HT1080 (cell line): ENCODE data around the gene CST4. TPM values are rescaled to one million over a fixed set of nuclear protein-coding genes. Genes with fewer than 3 reads are reported as not detected.
A peak's percentile ranks its signal among the peaks of the same experiment; 100 is the strongest.
"Not testable (repeated sequence)": the region's sequence is repeated elsewhere in the genome, so short reads cannot be mapped to it uniquely, and the experiment has no call there.

ENCODE experiments used
- DNase-seq: peaks from one replicate; pipeline ENCODE4 v3.0.0-alpha.2; 2015; ENCODE audit warnings: low read depth
- total RNA-seq: library from RNA; depleted of rRNA; stranded (reverse); fragments of >200 nt; shearing (Covaris generic); gene quantifications from 2 replicates; pipeline ENCODE4 v1.2.3, GENCODE V29; 2014

The CST4 gene
- total RNA-seq, 1 experiment from 2014 or later = not detected

GRCh38 chr20:23689399-23689690 is 507 bp upstream of the CST4 start:
- DNase-seq = no peak

GRCh38 chr20:23687986-23688385 is 852 bp downstream of the CST4 start:
- no peak for DNase-seq

GRCh38 chr20:23686046-23686750 is 2.6 kb downstream of the CST4 start:
- no peak for DNase-seq

DNA sequence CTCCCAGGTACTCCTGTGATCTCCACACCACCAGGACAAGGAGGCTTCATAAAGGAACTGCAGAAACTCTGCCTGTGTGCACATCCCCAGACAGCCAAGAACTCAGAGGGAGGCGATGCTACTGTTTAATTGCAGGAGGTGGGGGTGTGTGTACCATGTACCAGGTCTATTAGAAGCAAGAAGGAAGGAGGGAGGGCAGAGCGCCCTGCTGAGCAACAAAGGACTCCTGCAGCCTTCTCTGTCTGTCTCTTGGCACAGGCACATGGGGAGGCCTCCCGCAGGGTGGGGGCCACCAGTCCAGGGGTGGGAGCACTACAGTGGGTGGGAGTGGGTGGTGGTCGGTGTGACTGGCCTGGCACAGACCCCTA is 3.3 kb downstream of the CST4 start:
- DNase-seq = not testable (repeated sequence)

GRCh38 chr20:23684261-23684660 is 4.6 kb downstream of the CST4 start:
- no peak for DNase-seq

- DNase-seq = no peak
Observed at GRCh38 chr20:23683807-23684206, 5.0 kb downstream of the CST4 start.

DNA sequence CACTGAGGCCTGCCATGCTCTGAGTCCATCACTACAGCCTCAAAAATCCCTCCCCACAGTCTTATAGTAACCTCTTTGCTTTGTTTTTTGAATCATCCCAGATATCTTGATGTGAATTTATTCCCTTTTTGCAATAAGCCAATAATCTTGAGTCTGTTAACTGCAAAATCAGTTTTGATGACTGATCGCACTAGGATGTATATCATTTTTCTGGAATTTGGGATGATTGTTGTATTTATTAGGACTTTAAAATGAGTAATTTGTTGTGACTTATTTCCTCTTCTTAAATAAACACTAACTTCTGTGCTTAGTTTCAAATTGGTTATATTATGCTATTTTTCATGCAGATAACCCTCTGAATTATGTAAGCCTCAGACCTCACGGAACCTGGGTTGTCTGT is 5.6 kb downstream of the CST4 start:
- DNase-seq = no peak

- no peak for DNase-seq
Observed at GRCh38 chr20:23680146-23680545, 8.7 kb downstream of the CST4 start.

DNA sequence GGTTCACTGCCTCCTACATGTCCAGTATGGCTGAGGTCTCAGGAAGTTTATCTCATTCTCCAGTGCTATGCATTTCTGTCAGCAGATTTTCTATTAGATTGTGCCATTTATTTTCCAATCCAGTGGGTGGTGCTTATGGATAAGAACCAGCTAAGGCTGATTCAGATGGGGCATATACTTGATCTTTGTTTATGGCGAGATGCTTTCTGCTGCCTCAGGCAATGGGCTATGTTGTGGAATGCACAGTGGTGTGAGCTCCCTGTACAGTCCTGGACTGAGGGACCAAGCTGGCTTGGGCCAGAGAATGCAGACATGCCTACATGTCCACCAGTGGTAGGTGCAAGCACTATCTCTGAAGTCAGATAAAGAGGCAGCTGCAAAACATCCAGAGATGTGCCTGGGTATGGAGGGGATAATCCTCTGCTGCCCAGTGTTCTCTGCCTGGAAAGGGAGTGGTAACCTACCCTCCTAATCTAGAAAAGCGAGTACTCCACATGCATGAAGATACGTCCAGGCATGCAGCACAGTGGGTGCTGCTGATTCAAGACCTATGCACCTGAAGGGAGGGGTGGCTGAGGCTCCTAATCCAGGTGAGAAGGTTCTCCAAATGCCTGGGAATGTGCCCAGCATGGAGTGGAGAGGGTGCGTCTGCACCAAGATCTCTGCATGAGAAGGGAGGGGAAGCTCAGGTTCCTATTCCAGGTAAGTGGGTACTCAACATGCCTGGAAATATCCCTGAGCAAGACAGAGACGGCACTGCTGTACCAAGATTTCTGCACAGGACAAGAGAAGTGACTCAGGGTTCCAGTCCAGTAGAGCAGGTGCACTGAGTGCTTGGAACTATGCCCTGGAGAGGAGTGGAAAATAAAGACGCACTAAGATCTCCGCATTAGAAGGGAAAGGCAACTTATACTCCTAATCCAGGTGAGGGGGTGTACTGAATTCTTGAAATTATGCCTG is 9.4 kb downstream of the CST4 start:
- no peak for DNase-seq

DNA sequence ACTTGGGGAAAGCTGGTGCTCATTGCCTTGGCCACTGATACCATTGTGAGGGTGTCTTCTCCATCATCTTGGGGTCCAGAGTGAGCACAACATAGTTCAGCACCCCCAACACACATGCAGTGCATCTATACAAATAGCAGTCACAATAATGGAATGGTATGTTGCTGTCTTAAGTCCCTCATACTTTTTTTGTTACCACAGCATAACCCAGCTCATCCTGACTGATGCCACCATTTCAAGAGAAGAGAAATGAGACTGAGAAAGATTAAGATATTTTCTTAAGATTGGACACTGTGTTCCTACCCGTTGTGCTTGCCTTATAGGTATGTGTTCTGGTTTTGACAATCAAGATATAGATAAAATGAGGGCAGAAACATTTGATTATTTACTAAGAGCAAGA is 15.6 kb downstream of the CST4 start:
- DNase-seq = no peak

- no peak for DNase-seq
Observed at GRCh38 chr20:23672158-23672557, 16.7 kb downstream of the CST4 start.

DNA sequence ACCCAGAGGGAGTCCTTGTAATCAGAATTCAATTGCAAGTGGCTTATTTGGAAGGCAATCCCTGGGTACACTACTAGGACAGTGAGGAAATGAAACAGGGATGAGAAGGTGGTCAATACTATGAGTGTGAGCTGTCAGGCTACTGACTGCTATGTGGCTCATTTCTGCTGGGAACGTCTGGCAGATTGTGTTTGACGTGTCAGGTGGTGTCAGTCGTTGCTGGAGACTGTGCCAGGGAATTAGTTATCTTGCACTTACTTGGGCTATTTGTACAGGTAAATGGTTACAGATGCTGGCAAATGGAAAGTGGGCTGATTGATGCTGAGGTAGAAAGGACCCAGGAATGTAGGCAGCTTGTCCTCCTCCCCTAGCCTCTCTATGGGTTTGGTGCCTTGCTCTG is 17.4 kb downstream of the CST4 start:
- DNase-seq = no peak

DNA sequence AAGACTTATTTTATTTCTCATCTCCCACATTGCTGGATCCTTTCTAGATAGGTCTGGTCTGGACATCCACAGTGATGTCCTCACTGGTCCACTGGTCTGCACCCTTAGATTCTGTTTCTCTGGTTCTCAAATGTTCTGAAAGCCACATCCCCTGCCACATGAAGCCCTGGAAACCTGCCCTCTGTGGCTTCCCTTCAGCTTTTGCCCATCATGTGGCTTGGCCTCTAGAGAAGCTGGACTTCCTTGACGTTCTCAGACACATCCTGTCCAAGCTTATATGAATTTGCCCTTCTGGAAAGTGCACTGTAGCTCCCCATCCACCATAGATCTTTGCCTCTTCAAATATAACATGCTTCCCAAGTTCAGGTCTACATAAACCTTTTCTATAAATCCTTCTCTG is 18.5 kb downstream of the CST4 start:
- DNase-seq = no peak

DNA sequence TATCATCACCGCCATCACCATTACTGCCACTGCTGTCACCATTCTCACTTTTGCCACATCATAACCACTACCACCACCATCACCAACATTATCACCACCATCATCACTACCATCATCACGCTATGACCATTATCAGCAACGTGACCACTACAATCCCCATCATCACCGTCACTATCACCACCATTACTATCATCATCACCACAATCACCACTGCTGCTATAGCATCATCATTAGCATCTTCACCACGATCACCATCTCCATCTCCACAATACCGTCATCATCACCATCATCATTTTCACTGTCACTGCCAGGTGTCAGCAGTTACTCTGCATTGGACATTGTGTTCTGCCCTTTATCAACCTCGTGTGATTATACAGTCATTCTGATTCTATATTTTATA is 19.0 kb downstream of the CST4 start:
- no peak for DNase-seq

DNA sequence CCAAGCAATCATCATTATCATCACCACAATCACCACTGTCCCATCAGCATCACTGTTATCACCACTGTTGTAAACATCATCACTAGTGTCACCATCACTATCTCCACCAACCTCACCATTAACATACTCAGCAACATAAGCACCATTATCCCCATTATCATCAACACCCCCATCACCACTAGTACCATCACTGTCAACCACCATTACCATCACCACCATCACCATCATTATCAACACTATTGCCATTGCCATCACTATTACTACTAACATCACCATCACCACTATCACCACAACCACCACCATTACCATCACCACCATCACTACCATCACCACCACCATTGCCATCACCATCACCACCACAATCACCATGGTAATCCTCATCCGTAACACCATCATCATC is 19.5 kb downstream of the CST4 start:
- no peak for DNase-seq

DNA sequence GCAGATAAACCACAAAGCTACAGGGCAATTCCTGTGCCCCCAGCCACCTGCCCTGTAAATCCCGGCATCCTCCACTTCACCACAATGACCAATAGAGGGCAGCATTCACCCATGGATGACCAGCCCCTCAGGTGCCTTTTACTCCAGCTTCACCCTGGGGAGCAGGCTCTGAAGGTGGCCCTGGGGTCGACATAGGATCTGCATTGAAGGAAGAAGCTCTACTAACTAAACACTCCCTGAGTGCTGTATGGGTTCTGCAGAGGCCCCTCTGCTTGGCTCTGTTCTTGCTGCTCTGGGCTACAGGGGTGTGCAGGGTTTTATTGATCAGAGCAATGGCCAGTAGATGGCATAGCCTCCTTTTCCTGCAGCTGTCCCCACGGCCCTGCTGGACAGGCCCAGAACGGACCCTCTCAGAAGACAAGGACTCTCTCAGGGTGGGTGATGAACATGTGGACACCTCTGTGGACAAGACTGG is 20.3 kb downstream of the CST4 start:
- peak; percentile 51 for DNase-seq

DNA sequence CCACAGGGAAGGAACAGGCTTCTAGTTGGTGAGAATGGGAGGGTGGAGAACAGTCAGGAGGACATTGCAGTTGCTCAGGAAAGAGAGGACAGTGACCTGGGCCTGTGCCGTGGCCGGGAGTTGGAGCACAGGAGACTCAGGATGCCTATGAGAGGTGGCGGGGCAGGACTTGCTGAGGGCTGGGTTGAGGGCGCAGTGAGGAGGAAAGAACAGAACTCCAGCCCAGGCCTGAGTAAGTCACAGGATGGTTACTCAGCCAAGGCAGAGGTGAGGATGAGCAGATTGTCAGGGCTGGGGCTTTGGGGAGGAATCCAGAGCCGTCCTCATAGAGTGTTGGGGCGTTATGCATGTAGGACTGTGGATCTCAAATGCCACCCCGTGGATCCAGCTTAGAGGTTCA is 21.2 kb downstream of the CST4 start:
- DNase-seq = no peak

DNA sequence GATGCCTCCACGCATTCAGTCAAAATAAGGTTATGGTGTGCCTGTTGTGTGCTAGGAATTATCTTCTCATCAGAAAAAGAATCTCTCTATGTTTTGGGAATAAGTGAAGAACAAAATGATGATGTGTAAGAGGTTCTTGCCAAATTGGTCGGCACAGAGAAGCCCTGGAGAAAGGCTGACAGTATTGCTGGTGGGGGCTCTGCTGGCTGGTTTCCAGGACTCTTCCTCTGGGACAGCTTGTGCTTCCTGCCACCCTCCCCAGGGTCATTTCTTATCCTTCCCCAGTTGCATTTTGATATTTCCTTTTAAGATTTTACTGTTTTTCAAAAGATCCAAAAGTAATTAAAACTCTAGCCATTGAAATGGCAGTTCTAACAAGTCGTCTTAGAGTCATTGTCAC is 22.1 kb downstream of the CST4 start:
- DNase-seq = no peak

DNA sequence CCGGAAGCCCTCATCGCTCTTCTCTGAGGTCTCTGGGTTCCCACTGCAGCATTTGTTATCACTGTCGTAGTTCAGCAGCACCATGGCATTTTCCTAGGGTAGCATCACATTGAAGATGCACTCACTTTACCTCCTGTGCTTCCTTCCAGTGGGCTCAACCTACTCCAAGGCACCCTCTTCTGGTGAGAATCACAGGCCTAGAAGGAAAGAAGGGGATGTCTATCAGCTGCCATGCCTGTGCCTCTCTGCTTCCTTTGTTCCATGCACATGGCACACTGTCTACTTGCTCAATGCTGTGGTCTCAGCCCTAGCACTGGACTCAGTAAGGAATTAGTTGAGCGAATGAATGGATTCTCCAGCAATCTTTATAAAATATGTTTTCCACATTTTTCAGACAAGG is 22.6 kb downstream of the CST4 start:
- DNase-seq = peak; percentile 13

DNA sequence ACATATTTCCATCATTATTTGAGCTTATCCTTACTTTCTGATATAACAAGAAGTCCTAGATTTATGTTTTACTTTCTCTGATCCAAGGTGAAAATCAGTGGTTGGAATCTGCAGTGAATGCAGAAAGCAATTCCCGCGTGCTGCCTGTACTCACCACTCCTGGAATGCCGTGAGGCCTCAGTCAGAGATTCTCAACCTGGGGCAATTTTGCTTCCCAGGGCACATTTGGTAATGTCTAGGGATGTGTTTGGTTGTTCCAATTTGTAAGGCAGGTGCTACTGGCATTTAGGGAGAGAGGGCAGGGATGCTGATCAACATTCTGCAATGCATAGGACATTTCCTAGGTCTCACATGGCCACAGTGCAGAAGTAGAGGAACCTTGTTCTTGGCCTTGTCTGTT is 23.9 kb downstream of the CST4 start:
- DNase-seq = no peak

DNA sequence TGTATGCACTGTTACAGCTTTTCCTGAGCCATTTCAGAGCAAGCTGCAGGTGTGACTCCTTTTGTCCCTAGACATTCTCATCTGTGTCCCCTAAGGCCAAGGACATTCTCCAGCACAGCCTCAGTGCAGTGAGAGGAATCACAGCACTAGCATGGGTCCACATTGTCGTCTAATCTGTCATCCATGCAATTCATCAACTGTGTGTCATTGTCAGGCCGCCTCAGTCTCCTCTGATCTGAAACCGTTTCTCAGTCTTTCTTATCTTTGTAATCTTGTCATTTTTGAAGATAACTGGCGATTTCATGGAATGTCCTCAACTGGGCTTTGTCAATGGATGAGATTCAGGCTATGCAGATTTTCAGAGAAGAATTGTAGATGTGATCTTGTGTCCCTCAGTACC is 24.8 kb downstream of the CST4 start:
- not testable (repeated sequence) for DNase-seq

DNA sequence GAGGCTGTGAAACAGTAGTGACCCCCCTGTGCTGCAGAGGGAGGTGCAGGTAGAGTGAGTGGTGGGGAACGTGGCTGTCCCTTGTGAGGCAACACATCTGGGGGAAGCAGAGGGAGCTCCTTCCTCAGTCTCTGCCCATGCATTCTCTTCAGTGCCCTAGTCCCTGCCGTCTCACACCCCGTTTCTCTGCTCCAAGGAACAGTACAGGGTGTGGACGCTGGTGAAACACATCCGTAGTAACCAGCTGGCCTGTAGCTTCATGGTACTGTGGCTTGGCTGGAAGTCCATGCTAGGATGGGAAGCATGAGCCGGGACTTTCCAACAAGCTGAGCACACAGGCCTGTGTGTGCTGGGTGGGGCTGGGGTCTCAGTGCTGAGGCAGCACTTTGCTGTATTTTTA is 25.7 kb downstream of the CST4 start:
- DNase-seq = no peak
